ENCODE data around the gene OLFML2A. TPM values are rescaled to one million over a fixed set of nuclear protein-coding genes. Genes with fewer than 3 reads are reported as not detected.

Gene OLFML2A
- total and polyA plus RNA-seq, 2 of the 4 experiments (the other 2 are of a cell fraction), result 2.0 to 5.9 TPM

GRCh38 chr9:124754289-124754688 is 22.6 kb upstream of the OLFML2A start:
- H3K56ac ChIP-seq (ENCODE audit: extremely low read depth, insufficient read depth, low read length), result no peak overlapping the region
- H3K79me1 ChIP-seq (ENCODE audit: low read depth in 1 of 2, low read length in 2 of 2), result no peaks in the 10 kb centered on the region
- H2AFZ ChIP-seq (replicated peaks; ENCODE audit: low read length, poor library complexity), result no peak overlapping the region
- 47% methylated on average over 2 of the region's 4 CpGs; no CpG with 5 or more reads in 1 of the 2 experiments for WGBS, 2 experiments (ENCODE audit: extremely low coverage in 2 of 2, insufficient read length in 1 of 2)
- no peak overlapping the region for H3K23ac ChIP-seq (ENCODE audit: low read depth, low read length)
- no peak overlapping the region for H2AK5ac ChIP-seq (ENCODE audit: low read depth, low read length)
- no peak overlapping the region for H3K4me3 ChIP-seq (ENCODE audit: insufficient read depth, low read depth, low read length)
- no peak overlapping the region for H3K4ac ChIP-seq (ENCODE audit: low read depth, low read length)
- DNase-seq (peak; percentile 55), ATAC-seq (ENCODE audit: low read depth) (peak; percentile 63)
- H3K9ac ChIP-seq (ENCODE audit: low read depth, low read length), result no peak overlapping the region
- no peak overlapping the region for H2BK5ac ChIP-seq (ENCODE audit: low read depth, low read length, poor library complexity, severe bottlenecking)
- ChIA-PET CTCF (interaction anchor here (1.5 to 4.4 kb wide), 2 partner anchors 42 to 137 kb away, joined by 8 to 17 read pairs; no protein-coding TSS in a partner anchor), POLR2A (ENCODE audit: unreplicated experiment) (no interaction called here)
- H4K8ac ChIP-seq (ENCODE audit: low read depth in 2 of 2, low read length in 2 of 2), result no peak overlapping the region
- no peak overlapping the region for H2BK120ac ChIP-seq (ENCODE audit: low read depth, low read length)
- TF ChIP-seq CTCF (conservative IDR thresholded peaks at IDR 0.05; ENCODE audit: low read depth, low read length) (peak; percentile 64), NFE2L2 (IDR thresholded peaks at IDR 0.05; ENCODE audit: low read depth, low read length) (no peak), RAD21 (IDR thresholded peaks at IDR 0.05; ENCODE audit: low read length) (peak; percentile 64), USF2 (IDR thresholded peaks at IDR 0.05; ENCODE audit: low read depth, low read length) (no peak), RFX5 (IDR thresholded peaks at IDR 0.05; ENCODE audit: low read depth, low read length) (no peak), FOS (IDR thresholded peaks at IDR 0.05; ENCODE audit: low read depth, low read length) (no peak), ELK1 (IDR thresholded peaks at IDR 0.05; ENCODE audit: borderline replicate concordance, low read depth, low read length) (no peak), MXI1 (IDR thresholded peaks at IDR 0.05; ENCODE audit: borderline replicate concordance, low read depth, low read length) (no peak), SMC3 (IDR thresholded peaks at IDR 0.05; ENCODE audit: low read depth, low read length) (peak; percentile 67), MAFK (IDR thresholded peaks at IDR 0.05; ENCODE audit: low read depth, low read length) (no peak), POLR2A (IDR thresholded peaks at IDR 0.05; ENCODE audit: low read depth, low read length) (no peak), CHD1 (IDR thresholded peaks at IDR 0.05; ENCODE audit: low read depth, low read length) (no peak), RCOR1 (IDR thresholded peaks at IDR 0.05; ENCODE audit: insufficient replicate concordance, low read length) (no peak)
- H2BK15ac ChIP-seq (ENCODE audit: low read depth, low read length), result no peak overlapping the region
- dilution Hi-C loops (cut with HindIII; ENCODE audit: low sequenced_read_pairs, unreplicated experiment), result no loop called here
- H3K27me3 ChIP-seq (ENCODE audit: control insufficient read depth, insufficient read depth, low read length), result peaks cover 28% of the 10 kb centered on the region
- no peaks in the 10 kb centered on the region for H3K36me3 ChIP-seq (ENCODE audit: control insufficient read depth, insufficient read depth, low read length)
- intact Hi-C loops (cut with micrococcal nuclease), result loop anchor here (1.0 to 5.0 kb wide), 4 partner anchors 42 to 337 kb away; partner anchors contain the start of gene PSMB7
- no peak overlapping the region for H4K91ac ChIP-seq (ENCODE audit: insufficient read depth, low read depth, low read length)
- H3K4me1 ChIP-seq (ENCODE audit: control insufficient read depth, insufficient read depth, low read length), result peaks cover 11% of the 10 kb centered on the region
- no TSS peak for BruUV-seq (replicated peaks)
- H3K18ac ChIP-seq (ENCODE audit: low read depth, low read length), result no peak overlapping the region
- peaks cover 4% of the 10 kb centered on the region; the same call in 1 of the 2 replicates for H4K20me1 ChIP-seq (ENCODE audit: insufficient read depth, low read length)
- no peak overlapping the region for H4K5ac ChIP-seq (ENCODE audit: low read depth, low read length)
- no peak overlapping the region for H3K27ac ChIP-seq (ENCODE audit: insufficient read depth, low read length)
- no peak overlapping the region for H3K14ac ChIP-seq (replicated peaks; ENCODE audit: low read depth, low read length)
- in situ Hi-C loops (cut with MboI; ENCODE audit: low sequenced_read_pairs), result loop anchor here (10.0 kb wide), 1 partner anchor 339 kb away; the partner anchor contains the start of gene PSMB7
- no peak overlapping the region for H2BK20ac ChIP-seq (ENCODE audit: low read depth, low read length)
- no peaks in the 10 kb centered on the region for H3K9me3 ChIP-seq (ENCODE audit: control insufficient read depth, insufficient read depth, low read length)
- no peak overlapping the region for H3K4me2 ChIP-seq (ENCODE audit: low read depth, low read length)
- no peaks in the 10 kb centered on the region; the same call in 1 of the 2 replicates for H3K9me1 ChIP-seq (ENCODE audit: insufficient read depth, low read length)
- no peak overlapping the region for H2AK9ac ChIP-seq (replicated peaks; ENCODE audit: low read depth, low read length, poor library complexity)
